H9 (cell line): Measurements from ENCODE around the gene PARD3. TPM values are rescaled to one million over a fixed set of nuclear protein-coding genes. Genes with fewer than 3 reads are reported as not detected.

Experiments used
- DNase-seq: peaks from one replicate; pipeline ENCODE4 v3.0.0-alpha.2; 2017
- H2AFZ ChIP-seq: one replicate; pipeline ENCODE4 v1.6.1; 2013; ENCODE audit warnings: mild to moderate bottlenecking, low read length, control low read depth, moderate library complexity
- H2AK5ac ChIP-seq: 2 replicates; pipeline ENCODE4 v1.6.1; 2013; ENCODE audit warnings: low read length, control low read depth, mixed read lengths; ENCODE audit not compliant: insufficient read length
- H2BK120ac ChIP-seq: one replicate; pipeline ENCODE4 v1.6.1; 2013; ENCODE audit warnings: low read depth, mild to moderate bottlenecking, low read length, control low read depth, inconsistent platforms; ENCODE audit not compliant: poor library complexity, severe bottlenecking
- H2BK12ac ChIP-seq: 2 replicates; pipeline ENCODE4 v1.6.1; 2013; ENCODE audit warnings: low read length, control low read depth, mixed read lengths, low read depth; ENCODE audit not compliant: insufficient read length
- H2BK15ac ChIP-seq: 2 replicates; pipeline ENCODE4 v1.6.1; 2013; ENCODE audit warnings: low read depth, low read length, control low read depth
- H2BK20ac ChIP-seq: one replicate; pipeline ENCODE4 v1.6.1; 2013; ENCODE audit warnings: low read depth, mild to moderate bottlenecking, low read length, control low read depth, inconsistent platforms; ENCODE audit not compliant: poor library complexity, severe bottlenecking
- H2BK5ac ChIP-seq: 2 replicates; pipeline ENCODE4 v1.6.1; 2013; ENCODE audit warnings: low read length, control low read depth, mixed read lengths; ENCODE audit not compliant: insufficient read length
- H3K14ac ChIP-seq: 2 replicates; pipeline ENCODE4 v1.6.1; 2013; ENCODE audit warnings: low read length, control low read depth; ENCODE audit not compliant: insufficient read depth
- H3K18ac ChIP-seq: 2 replicates; pipeline ENCODE4 v1.6.1; 2013; ENCODE audit warnings: low read depth, mild to moderate bottlenecking, mixed read lengths, low read length, control low read depth; ENCODE audit not compliant: insufficient read length
- H3K23ac ChIP-seq: 2 replicates; pipeline ENCODE4 v1.6.1; 2013; ENCODE audit warnings: low read length, control low read depth, mixed read lengths, low read depth; ENCODE audit not compliant: insufficient read length
- H3K23me2 ChIP-seq: 2 replicates; pipeline ENCODE4 v1.6.1; 2013; ENCODE audit warnings: low read depth, mild to moderate bottlenecking, mixed read lengths, low read length, control low read depth; ENCODE audit not compliant: insufficient read length, poor library complexity, severe bottlenecking
- H3K27ac ChIP-seq: 2 replicates; pipeline ENCODE4 v1.5.1; 2013; ENCODE audit warnings: low read length, control low read depth, mixed read lengths, low read depth; ENCODE audit not compliant: insufficient read length
- H3K27me3 ChIP-seq: 2 replicates; pipeline ENCODE4 v1.6.1; 2013; ENCODE audit warnings: low read length, control low read depth, inconsistent platforms; ENCODE audit not compliant: insufficient read depth
- H3K4ac ChIP-seq: 2 replicates; pipeline ENCODE4 v1.6.1; 2013; ENCODE audit warnings: low read depth, mild to moderate bottlenecking, control low read depth, inconsistent platforms, low read length, moderate library complexity
- H3K4me1 ChIP-seq: 2 replicates; pipeline ENCODE4 v1.6.1; 2013; ENCODE audit warnings: low read length, control low read depth, inconsistent platforms; ENCODE audit not compliant: insufficient read depth
- H3K4me2 ChIP-seq: 2 replicates; pipeline ENCODE4 v1.6.1; 2013; ENCODE audit warnings: low read length, control low read depth, mixed read lengths; ENCODE audit not compliant: insufficient read length, insufficient read depth
- H3K56ac ChIP-seq: 2 replicates; pipeline ENCODE4 v1.6.1; 2013; ENCODE audit warnings: low read depth, mild to moderate bottlenecking, mixed read lengths, low read length, control low read depth; ENCODE audit not compliant: insufficient read length
- H3K79me1 ChIP-seq: 2 replicates; pipeline ENCODE4 v1.6.1; 2013; ENCODE audit warnings: low read depth, mild to moderate bottlenecking, moderate library complexity, low read length, control low read depth, inconsistent platforms; ENCODE audit not compliant: insufficient read depth, poor library complexity, severe bottlenecking
- H3K79me2 ChIP-seq: 2 replicates; pipeline ENCODE4 v1.6.1; 2013; ENCODE audit warnings: low read length, control low read depth, inconsistent platforms; ENCODE audit not compliant: insufficient read depth
- H3K9ac ChIP-seq: 2 replicates; pipeline ENCODE4 v1.6.1; 2013; ENCODE audit warnings: low read length, control low read depth, mixed read lengths; ENCODE audit not compliant: insufficient read length; ENCODE audit errors: extremely low read depth
- H3K9me3 ChIP-seq: one replicate; pipeline ENCODE4 v1.6.1; 2013; ENCODE audit warnings: low read depth, low read length, inconsistent platforms; ENCODE audit not compliant: control insufficient read depth
- H3T11ph ChIP-seq: one replicate; pipeline ENCODE4 v1.6.1; 2013; ENCODE audit warnings: mild to moderate bottlenecking, low read length, control low read depth, inconsistent platforms
- H4K20me1 ChIP-seq: one replicate; pipeline ENCODE4 v1.6.1; 2013; ENCODE audit not compliant: control insufficient read depth, insufficient read length, insufficient read depth
- H4K5ac ChIP-seq: 2 replicates; pipeline ENCODE4 v1.6.1; 2013; ENCODE audit warnings: low read depth, mild to moderate bottlenecking, mixed read lengths, low read length, control low read depth; ENCODE audit not compliant: insufficient read length
- H4K8ac ChIP-seq: replicated peaks from 2 replicates; pipeline ENCODE4 v1.6.1; 2013; ENCODE audit warnings: low read length, control low read depth, mixed read lengths, low read depth; ENCODE audit not compliant: insufficient read length
- H4K91ac ChIP-seq: 2 replicates; pipeline ENCODE4 v1.6.1; 2013; ENCODE audit warnings: low read depth, mild to moderate bottlenecking, moderate library complexity, mixed read lengths, low read length, control low read depth; ENCODE audit not compliant: insufficient read length
- H3K27ac Mint-ChIP-seq, 3 experiments: 2 replicates in 2 of 3; 3 replicates in 1 of 3; pipeline ENCODE4 v1.8.0; 2020 to 2021; ENCODE audit warnings: mixed read lengths in 3 of 3, mild to moderate bottlenecking in 1 of 3, moderate library complexity in 1 of 3
- H3K27me3 Mint-ChIP-seq: 2 replicates; pipeline ENCODE4 v1.8.0; 2021; ENCODE audit warnings: low read depth, mild to moderate bottlenecking, moderate library complexity, mixed read lengths
- H3K36me3 Mint-ChIP-seq, 3 experiments: 2 replicates in 2 of 3; 3 replicates in 1 of 3; pipeline ENCODE4 v1.8.0; 2020 to 2021; ENCODE audit warnings: low read depth in 3 of 3, mixed read lengths in 3 of 3; ENCODE audit not compliant: insufficient read depth in 1 of 3
- H3K4me1 Mint-ChIP-seq, 2 experiments: 2 replicates each; pipeline ENCODE4 v1.8.0; 2020; ENCODE audit warnings: mixed read lengths in 2 of 2
- H3K4me3 Mint-ChIP-seq, 2 experiments: 2 replicates in 1 of 2; 3 replicates in 1 of 2; pipeline ENCODE4 v1.8.0; 2020 to 2021; ENCODE audit warnings: mild to moderate bottlenecking in 2 of 2, mixed read lengths in 2 of 2, moderate library complexity in 1 of 2
- H3K9me3 Mint-ChIP-seq, 2 experiments: 2 replicates in 1 of 2; 3 replicates in 1 of 2; pipeline ENCODE4 v1.8.0; 2020; ENCODE audit warnings: mild to moderate bottlenecking in 2 of 2, mixed read lengths in 2 of 2, moderate library complexity in 1 of 2
- CTCF ChIP-seq: fragments of 200-600 bp; sonication (generic); conservative IDR thresholded peaks from 3 replicates; pipeline ENCODE4 v1.8.0; 2021; ENCODE audit warnings: antibody characterized with exemption, mild to moderate bottlenecking
- WGBS: extraction: QIAGEN DNeasy Blood & Tissue Kit; methylation state at CpG from one replicate; pipeline ENCODE4 v1.1.7; 2013; ENCODE audit warnings: missing lambda C conversion rate, low lambda C conversion rate, mixed read lengths; ENCODE audit not compliant: insufficient read length; ENCODE audit errors: extremely low coverage; 5-methylcytosine and 5-hydroxymethylcytosine counted together
- total RNA-seq: library from RNA; stranded (reverse); gene quantifications from 2 replicates; pipeline ENCODE4 v1.2.1, GENCODE V29; 2021

PARD3 gene
- total RNA-seq, 1 experiment from 2014 or later = 44.7 TPM

- Histone ChIP-seq H3K27me3 (no peaks in the 10 kb centered on the region), H3K14ac (peak overlapping the region; percentile 49; the same call in 1 of the 2 replicates), H2BK12ac (no peak overlapping the region), H3K18ac (no peak overlapping the region), H4K8ac (no peak overlapping the region), H3K79me1 (no peaks in the 10 kb centered on the region), H3K23ac (no peak overlapping the region), H4K5ac (no peak overlapping the region), H3K23me2 (no peaks in the 10 kb centered on the region), H3K56ac (no peak overlapping the region), H3K4ac (no peak overlapping the region), H2BK5ac (no peak overlapping the region), H3K4me2 (no peak overlapping the region), H2BK20ac (no peak overlapping the region), H3K27ac (no peak overlapping the region), H3K4me1 (peaks cover 4% of the 10 kb centered on the region; the same call in 1 of the 2 replicates), H4K91ac (no peak overlapping the region), H3T11ph (no peak overlapping the region), H2BK15ac (no peak overlapping the region), H2AK5ac (no peak overlapping the region), H3K9me3 (no peaks in the 10 kb centered on the region), H2BK120ac (no peak overlapping the region), H4K20me1 (no peaks in the 10 kb centered on the region), H3K79me2 (no peaks in the 10 kb centered on the region), H2AFZ (no peak overlapping the region), H3K9ac (no peak overlapping the region)
- Mint-ChIP-seq H3K4me1 (peaks cover 23 to 37% of the 10 kb centered on the region in 2 experiments), H3K9me3 (no peaks in the 10 kb centered on the region; a peak in 1 of 5 replicates), H3K4me3 (no peak overlapping the region), H3K27me3 (no peaks in the 10 kb centered on the region), H3K36me3 (0 out of 7 replicates have a peak, but pooled peaks cover 0 to 4% (median 3%) of the 10 kb centered on the region in 3 experiments), H3K27ac (no peak overlapping the region; a peak in 1 of 7 replicates)
- no peak for DNase-seq
- TF ChIP-seq CTCF = no peak
- WGBS = no CpG with 5 or more reads among the region's 7 CpGs
These were observed 621.0 kb downstream of the PARD3 start for GRCh38 chr10:34193931-34194626.
